ENCODE results near the gene ETDB.
"Not testable (repeated sequence)": the region's sequence is repeated elsewhere in the genome, so short reads cannot be mapped to it uniquely, and the experiment has no call there.

The ETDB gene

GRCh38 chrX:135112096-135112729 is 8.1 kb downstream of the ETDB start:
- DNase-seq, result peak; percentile 27
- Histone ChIP-seq H3K27me3 (replicated peaks) (no peaks in the 10 kb centered on the region), H3K4me3 (ENCODE audit: low read depth, low read length) (no peak overlapping the region), H3K27ac (no peak overlapping the region), H3K36me3 (replicated peaks) (no peaks in the 10 kb centered on the region)
- TF ChIP-seq, protein P1, sequence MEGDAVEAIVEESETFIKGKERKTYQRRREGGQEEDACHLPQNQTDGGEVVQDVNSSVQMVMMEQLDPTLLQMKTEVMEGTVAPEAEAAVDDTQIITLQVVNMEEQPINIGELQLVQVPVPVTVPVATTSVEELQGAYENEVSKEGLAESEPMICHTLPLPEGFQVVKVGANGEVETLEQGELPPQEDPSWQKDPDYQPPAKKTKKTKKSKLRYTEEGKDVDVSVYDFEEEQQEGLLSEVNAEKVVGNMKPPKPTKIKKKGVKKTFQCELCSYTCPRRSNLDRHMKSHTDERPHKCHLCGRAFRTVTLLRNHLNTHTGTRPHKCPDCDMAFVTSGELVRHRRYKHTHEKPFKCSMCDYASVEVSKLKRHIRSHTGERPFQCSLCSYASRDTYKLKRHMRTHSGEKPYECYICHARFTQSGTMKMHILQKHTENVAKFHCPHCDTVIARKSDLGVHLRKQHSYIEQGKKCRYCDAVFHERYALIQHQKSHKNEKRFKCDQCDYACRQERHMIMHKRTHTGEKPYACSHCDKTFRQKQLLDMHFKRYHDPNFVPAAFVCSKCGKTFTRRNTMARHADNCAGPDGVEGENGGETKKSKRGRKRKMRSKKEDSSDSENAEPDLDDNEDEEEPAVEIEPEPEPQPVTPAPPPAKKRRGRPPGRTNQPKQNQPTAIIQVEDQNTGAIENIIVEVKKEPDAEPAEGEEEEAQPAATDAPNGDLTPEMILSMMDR (IDR thresholded peaks at IDR 0.05; ENCODE audit: low read depth, low read length, missing control alignments), result peak; percentile 81
- in situ Hi-C loops (cut with HindIII; ENCODE audit: low pct_ligation_motif_present, low sequenced_read_pairs), result no loop called here

GRCh38 chrX:135109554-135109953 is 10.8 kb downstream of the ETDB start:
- TF ChIP-seq, protein P1 (IDR thresholded peaks at IDR 0.05; ENCODE audit: low read depth, low read length, missing control alignments), result no peak
- DNase-seq, result no peak
- Histone ChIP-seq H3K27me3 (replicated peaks) (no peaks in the 10 kb centered on the region), H3K4me3 (ENCODE audit: low read depth, low read length) (no peak overlapping the region), H3K27ac (no peak overlapping the region), H3K36me3 (replicated peaks) (no peaks in the 10 kb centered on the region)
- in situ Hi-C loops (cut with HindIII; ENCODE audit: low pct_ligation_motif_present, low sequenced_read_pairs), result no loop called here

DNA sequence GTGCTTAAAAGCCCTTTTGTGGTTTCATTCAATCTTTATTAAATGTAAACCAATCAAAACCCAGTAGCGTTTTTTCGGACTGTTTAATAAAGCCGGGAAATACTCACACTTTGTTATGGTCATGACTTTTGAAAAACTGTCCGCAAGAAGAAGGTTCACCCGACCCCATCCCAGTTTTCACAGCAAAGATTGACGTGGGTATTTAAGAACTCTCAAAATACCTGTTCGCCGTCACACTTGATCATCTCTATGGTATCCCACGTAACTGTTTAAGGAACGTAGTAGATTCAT is 20.9 kb downstream of the ETDB start:
- TF ChIP-seq, protein P1 (IDR thresholded peaks at IDR 0.05; ENCODE audit: low read depth, low read length, missing control alignments), result no peak
- in situ Hi-C loops (cut with HindIII; ENCODE audit: low pct_ligation_motif_present, low sequenced_read_pairs), result no loop called here
- H3K27me3 ChIP-seq (replicated peaks), result no peaks in the 10 kb centered on the region
- no peaks in the 10 kb centered on the region for H3K36me3 ChIP-seq (replicated peaks)
- H3K27ac ChIP-seq, result no peak overlapping the region
- no peak overlapping the region for H3K4me3 ChIP-seq (ENCODE audit: low read depth, low read length)
- DNase-seq, result no peak

- H3K36me3 ChIP-seq (replicated peaks); H3K27ac ChIP-seq; H3K27me3 ChIP-seq (replicated peaks); DNase-seq; in situ Hi-C loops (cut with HindIII; ENCODE audit: low pct_ligation_motif_present, low sequenced_read_pairs): not testable (repeated sequence)
- H3K4me3 ChIP-seq (ENCODE audit: low read depth, low read length), result peak overlapping the region; percentile 57
These were observed 23.1 kb downstream of the ETDB start for GRCh38 chrX:135097196-135097744.

DNA sequence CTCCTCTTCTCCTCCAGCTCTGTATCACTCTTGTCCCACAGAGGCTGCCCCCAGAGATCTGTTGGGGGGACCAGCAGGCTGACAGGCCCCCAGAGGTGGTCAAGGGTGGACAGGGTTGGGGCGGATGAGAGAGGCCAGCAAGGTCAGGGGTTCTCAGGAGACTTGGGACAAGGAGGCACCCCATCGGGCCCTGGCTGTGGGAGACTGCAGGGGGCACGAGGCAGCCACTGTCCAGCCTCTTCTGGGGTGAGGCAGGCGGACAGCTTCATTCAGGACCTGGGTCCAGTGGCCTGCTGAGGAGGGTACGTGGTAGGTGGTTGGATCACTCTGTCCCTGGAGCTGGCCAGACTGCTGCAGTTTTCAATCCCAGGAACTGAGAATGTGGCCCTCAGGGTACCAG is 24.6 kb downstream of the ETDB start:
- no peaks in the 10 kb centered on the region for H3K36me3 ChIP-seq (replicated peaks)
- no peak for DNase-seq
- H3K27me3 ChIP-seq (replicated peaks), result no peaks in the 10 kb centered on the region
- H3K27ac ChIP-seq, result no peak overlapping the region
- in situ Hi-C loops (cut with HindIII; ENCODE audit: low pct_ligation_motif_present, low sequenced_read_pairs), result no loop called here
- TF ChIP-seq, protein P1 (IDR thresholded peaks at IDR 0.05; ENCODE audit: low read depth, low read length, missing control alignments), result no peak
- H3K4me3 ChIP-seq (ENCODE audit: low read depth, low read length), result no peak overlapping the region

GRCh38 chrX:135094726-135095125 is 25.6 kb downstream of the ETDB start:
- TF ChIP-seq, protein P1 (IDR thresholded peaks at IDR 0.05; ENCODE audit: low read depth, low read length, missing control alignments), result no peak
- H3K36me3 ChIP-seq (replicated peaks), result no peaks in the 10 kb centered on the region
- in situ Hi-C loops (cut with HindIII; ENCODE audit: low pct_ligation_motif_present, low sequenced_read_pairs), result no loop called here
- H3K27ac ChIP-seq, result no peak overlapping the region
- no peaks in the 10 kb centered on the region for H3K27me3 ChIP-seq (replicated peaks)
- H3K4me3 ChIP-seq (ENCODE audit: low read depth, low read length), result no peak overlapping the region
- DNase-seq, result no peak
